Calu3 (cell line): ENCODE results near the gene PI16. TPM values are rescaled to one million over a fixed set of nuclear protein-coding genes. Genes with fewer than 3 reads are reported as not detected.
A peak's percentile ranks its signal among the peaks of the same experiment; 100 is the strongest.

Source experiments
- BruUV-seq: library from RNA; stranded (reverse); fragments of 400-500 nt; replicated peaks from 2 replicates; lab custom pipeline; 2021; lab: Mats Ljungman, UMichigan
- CTCF ChIA-PET: fragments of 300-600 bp; sonication (Branson Sonifier 250); formaldehyde crosslinking; loops from one replicate; lab custom pipeline; 2022; ENCODE audit warnings: antibody characterized with exemption; lab: Charles Lee
- DNase-seq: peaks from one replicate; pipeline ENCODE4 v3.0.0; 2022
- H3K27ac Mint-ChIP-seq: one replicate; pipeline ENCODE4 v1.8.0; 2022; ENCODE audit warnings: mixed read lengths; ENCODE audit not compliant: unreplicated experiment
- H3K27me3 Mint-ChIP-seq: one replicate; pipeline ENCODE4 v1.8.0; 2022; ENCODE audit warnings: mixed read lengths; ENCODE audit not compliant: unreplicated experiment
- H3K36me3 Mint-ChIP-seq: one replicate; pipeline ENCODE4 v1.8.0; 2022; ENCODE audit warnings: mild to moderate bottlenecking, moderate library complexity, mixed read lengths; ENCODE audit not compliant: insufficient read depth, unreplicated experiment
- H3K4me1 Mint-ChIP-seq: one replicate; pipeline ENCODE4 v1.8.0; 2022; ENCODE audit warnings: mild to moderate bottlenecking, low read depth, mixed read lengths; ENCODE audit not compliant: unreplicated experiment
- H3K4me3 Mint-ChIP-seq: one replicate; pipeline ENCODE4 v1.8.0; 2022; ENCODE audit warnings: mild to moderate bottlenecking, low read depth, moderate library complexity, mixed read lengths; ENCODE audit not compliant: unreplicated experiment
- H3K9me3 Mint-ChIP-seq: one replicate; pipeline ENCODE4 v1.8.0; 2022; ENCODE audit warnings: low read depth, mixed read lengths; ENCODE audit not compliant: unreplicated experiment
- intact Hi-C: fragments of 100-400 bp; cut with micrococcal nuclease; formaldehyde crosslinking; loops from one replicate; pipeline ENCODE4 v1.10.0; 2022; ENCODE audit not compliant: unreplicated experiment
- total RNA-seq: library from RNA; stranded (reverse); gene quantifications from 2 replicates; pipeline ENCODE4 v1.2.3, GENCODE V29; 2022
- TF ChIP-seq, protein P1 (sequence below): fragments of 200-600 bp; IDR thresholded peaks from one replicate; pipeline ENCODE4 v1.8.0; 2022; ENCODE audit warnings: antibody characterized with exemption; ENCODE audit not compliant: unreplicated experiment

The PI16 gene
- total RNA-seq, 1 experiment from 2014 or later: 0.17 TPM

DNA sequence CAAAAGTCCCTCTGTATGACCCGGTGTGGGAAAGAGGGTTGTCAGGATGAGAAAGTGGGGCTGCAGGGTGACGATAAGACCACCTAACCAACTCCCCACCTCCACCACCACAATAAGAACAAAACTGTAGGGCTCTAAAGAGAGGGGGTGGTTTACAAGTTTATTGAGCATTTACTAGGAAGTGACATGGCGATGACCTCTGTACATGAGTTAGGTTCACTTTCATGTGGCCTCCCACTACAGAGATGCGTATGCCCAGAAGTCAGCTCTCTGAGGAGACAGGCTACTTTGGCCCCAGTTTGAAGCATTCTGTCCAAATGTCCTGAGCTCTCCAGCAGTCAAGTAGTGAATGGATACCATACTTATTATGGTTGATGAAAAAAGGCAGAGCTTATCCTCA, 28.7 kb upstream of the PI16 start:
- CTCF ChIA-PET: no interaction called here
- intact Hi-C loops: no loop called here
- H3K9me3 Mint-ChIP-seq: no peaks in the 10 kb centered on the region
- no peak for DNase-seq
- BruUV-seq: TSS peak; percentile 12
- TF ChIP-seq, protein P1, sequence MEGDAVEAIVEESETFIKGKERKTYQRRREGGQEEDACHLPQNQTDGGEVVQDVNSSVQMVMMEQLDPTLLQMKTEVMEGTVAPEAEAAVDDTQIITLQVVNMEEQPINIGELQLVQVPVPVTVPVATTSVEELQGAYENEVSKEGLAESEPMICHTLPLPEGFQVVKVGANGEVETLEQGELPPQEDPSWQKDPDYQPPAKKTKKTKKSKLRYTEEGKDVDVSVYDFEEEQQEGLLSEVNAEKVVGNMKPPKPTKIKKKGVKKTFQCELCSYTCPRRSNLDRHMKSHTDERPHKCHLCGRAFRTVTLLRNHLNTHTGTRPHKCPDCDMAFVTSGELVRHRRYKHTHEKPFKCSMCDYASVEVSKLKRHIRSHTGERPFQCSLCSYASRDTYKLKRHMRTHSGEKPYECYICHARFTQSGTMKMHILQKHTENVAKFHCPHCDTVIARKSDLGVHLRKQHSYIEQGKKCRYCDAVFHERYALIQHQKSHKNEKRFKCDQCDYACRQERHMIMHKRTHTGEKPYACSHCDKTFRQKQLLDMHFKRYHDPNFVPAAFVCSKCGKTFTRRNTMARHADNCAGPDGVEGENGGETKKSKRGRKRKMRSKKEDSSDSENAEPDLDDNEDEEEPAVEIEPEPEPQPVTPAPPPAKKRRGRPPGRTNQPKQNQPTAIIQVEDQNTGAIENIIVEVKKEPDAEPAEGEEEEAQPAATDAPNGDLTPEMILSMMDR: no peak
- no peak overlapping the region for H3K4me3 Mint-ChIP-seq
- peaks cover 23% of the 10 kb centered on the region for H3K4me1 Mint-ChIP-seq
- no peak overlapping the region for H3K27ac Mint-ChIP-seq
- peaks cover 15% of the 10 kb centered on the region for H3K36me3 Mint-ChIP-seq
- no peaks in the 10 kb centered on the region for H3K27me3 Mint-ChIP-seq

DNA sequence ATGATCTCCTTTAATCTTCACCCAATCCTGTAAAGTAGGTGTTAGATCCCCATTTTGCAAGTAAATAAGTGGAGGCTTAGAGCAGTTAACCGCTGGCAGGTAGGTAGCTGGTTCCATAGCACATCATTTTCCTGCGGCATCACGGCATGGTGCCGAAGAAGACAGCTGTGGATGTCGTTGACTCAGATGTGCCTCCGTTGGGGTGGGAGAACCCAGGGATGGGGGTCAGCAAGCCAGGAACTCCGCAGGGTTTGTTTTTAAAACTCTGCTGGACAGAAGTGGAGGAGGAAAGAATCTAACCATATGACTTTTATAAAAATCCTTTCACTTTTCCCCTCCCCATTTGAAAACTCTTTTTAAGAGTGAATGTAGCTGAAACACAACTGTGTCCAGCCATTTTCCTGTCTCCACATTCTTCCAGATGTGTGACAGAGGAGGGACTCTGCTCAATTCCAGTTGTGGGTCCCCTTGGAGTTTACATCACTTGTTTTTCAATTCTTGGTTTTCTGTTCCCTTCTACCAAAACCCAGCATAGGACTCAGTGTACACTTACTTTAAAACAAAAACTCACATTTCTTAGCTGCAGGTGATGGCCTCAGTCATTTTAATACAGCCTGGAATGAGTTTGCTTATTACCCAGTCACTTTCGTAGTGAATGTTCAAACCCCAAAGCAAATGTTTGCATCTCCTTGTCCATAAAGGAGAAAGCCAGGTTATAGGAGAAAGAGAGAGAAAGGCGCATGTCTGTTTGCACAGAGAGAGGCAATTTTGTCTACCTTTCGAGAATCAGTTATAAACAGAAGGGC, 27.6 kb upstream of the PI16 start:
- TF ChIP-seq, protein P1: no peak
- no peak overlapping the region for H3K4me3 Mint-ChIP-seq
- no peaks in the 10 kb centered on the region for H3K9me3 Mint-ChIP-seq
- peaks cover 12% of the 10 kb centered on the region for H3K36me3 Mint-ChIP-seq
- no peak for DNase-seq
- CTCF ChIA-PET: interaction anchor here (1.5 kb wide), 1 partner anchor 12 kb away, joined by 5 read pairs; no protein-coding TSS in a partner anchor
- intact Hi-C loops: no loop called here
- BruUV-seq: TSS peak; percentile 9
- H3K4me1 Mint-ChIP-seq: peaks cover 19% of the 10 kb centered on the region
- H3K27ac Mint-ChIP-seq: no peak overlapping the region
- H3K27me3 Mint-ChIP-seq: no peaks in the 10 kb centered on the region

DNA sequence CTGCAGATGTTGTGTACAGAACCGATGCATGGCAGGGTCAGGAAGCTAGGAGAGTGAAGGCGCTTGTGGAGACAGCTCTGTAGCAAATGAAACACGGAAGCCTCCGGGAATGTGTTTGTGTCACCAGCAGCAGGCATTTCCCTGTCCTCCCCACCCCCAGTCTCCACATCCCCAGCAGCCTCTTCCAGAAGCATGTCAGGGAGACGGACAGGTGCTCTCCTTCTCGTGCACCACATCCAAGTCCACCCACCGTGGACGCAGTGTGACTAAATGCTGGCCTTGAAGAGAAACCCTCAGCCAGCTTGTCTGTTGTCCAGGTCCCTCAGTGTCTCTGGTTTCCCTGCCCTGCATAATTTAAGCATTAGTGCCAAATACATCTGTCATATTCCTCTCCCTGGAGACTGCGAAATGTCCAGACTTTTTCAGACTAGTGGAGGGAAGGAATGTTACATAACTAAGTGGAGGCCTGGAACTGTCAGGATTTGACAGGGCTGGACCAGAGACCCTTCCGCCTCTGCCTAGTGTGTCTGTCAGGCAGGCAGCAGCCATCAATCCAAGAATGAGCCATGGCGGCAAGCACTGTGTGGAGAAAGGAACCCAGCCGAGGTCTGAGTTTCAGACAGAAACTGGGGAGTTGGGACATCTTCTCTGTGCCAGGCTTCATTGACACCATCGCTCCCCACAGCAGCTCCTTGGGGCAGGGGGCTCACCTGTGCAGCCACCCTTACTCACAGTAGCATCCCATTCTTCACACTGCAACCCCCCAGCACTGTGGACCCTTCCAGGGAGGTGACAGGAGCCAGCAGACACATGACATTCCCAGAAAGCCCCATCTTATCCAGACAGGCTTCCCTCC, 26.6 kb upstream of the PI16 start:
- no peak overlapping the region for H3K27ac Mint-ChIP-seq

DNA sequence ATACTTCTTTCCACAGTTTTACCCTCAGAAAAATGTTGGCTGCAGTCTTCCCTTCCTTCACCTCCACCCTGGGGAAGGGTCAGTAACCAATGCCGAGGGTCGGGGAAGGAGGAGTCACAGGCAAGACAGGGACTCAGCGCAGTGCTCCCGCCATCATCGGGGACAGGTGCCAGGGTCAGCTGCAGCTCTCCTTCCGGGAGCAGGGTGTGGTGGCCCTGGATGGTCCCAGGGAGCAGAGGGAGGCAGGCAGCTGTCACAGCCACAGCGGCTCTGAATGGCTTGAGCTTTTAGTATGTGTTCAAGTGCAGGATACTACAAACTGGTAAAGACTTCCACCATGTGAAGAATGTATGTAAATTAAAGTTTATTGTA, 26.0 kb upstream of the PI16 start:
- intact Hi-C loops: no loop called here
- H3K36me3 Mint-ChIP-seq: peaks cover 8% of the 10 kb centered on the region

More for the DNA sequence above, 26.6 kb upstream of the PI16 start:
- Mint-ChIP-seq H3K4me1 (peaks cover 19% of the 10 kb centered on the region), H3K4me3 (no peak overlapping the region), H3K27me3 (no peaks in the 10 kb centered on the region), H3K36me3 (peaks cover 8% of the 10 kb centered on the region), H3K9me3 (no peaks in the 10 kb centered on the region)
- intact Hi-C loops: no loop called here
- CTCF ChIA-PET: interaction anchor here (0.6 to 1.5 kb wide), 2 partner anchors 13 to 1875 kb away, joined by 5 read pairs; no protein-coding TSS in a partner anchor
- no TSS peak for BruUV-seq
- no peak for DNase-seq
- TF ChIP-seq, protein P1: no peak

More for the DNA sequence above, 26.0 kb upstream of the PI16 start:
- H3K4me1 Mint-ChIP-seq: peaks cover 19% of the 10 kb centered on the region
- no peak overlapping the region for H3K4me3 Mint-ChIP-seq
- BruUV-seq: no TSS peak
- CTCF ChIA-PET: no interaction called here
- H3K9me3 Mint-ChIP-seq: no peaks in the 10 kb centered on the region
- DNase-seq: no peak
- TF ChIP-seq, protein P1: no peak
- no peaks in the 10 kb centered on the region for H3K27me3 Mint-ChIP-seq
- H3K27ac Mint-ChIP-seq: no peak overlapping the region
